Smooth muscle cell (in vitro differentiated cells): ENCODE results near the gene ALX3. TPM values are rescaled to one million over a fixed set of nuclear protein-coding genes. Genes with fewer than 3 reads are reported as not detected.

ENCODE experiments used
- DNase-seq: peaks from one replicate; lab custom pipeline; 2025; ENCODE audit not compliant: unreplicated experiment; lab: John Stamatoyannopoulos, UW
- H2AFZ ChIP-seq: fragments of 200-600 bp; sonication (generic); 2 replicates; pipeline ENCODE4 v1.6.0; 2016; ENCODE audit warnings: antibody characterized with exemption, low read depth, mild to moderate bottlenecking
- H3F3A ChIP-seq: fragments of 200-600 bp; sonication (generic); 2 replicates; pipeline ENCODE4 v1.6.0; 2017; ENCODE audit warnings: antibody characterized with exemption, low read depth
- H3K27ac ChIP-seq: fragments of 200-600 bp; sonication (generic); 2 replicates; pipeline ENCODE4 v1.5.1; 2016; ENCODE audit warnings: low read depth, mild to moderate bottlenecking
- H3K27me3 ChIP-seq: fragments of 200-600 bp; sonication (generic); 2 replicates; pipeline ENCODE4 v1.6.1; 2016; ENCODE audit warnings: low read depth, mild to moderate bottlenecking
- H3K36me3 ChIP-seq: fragments of 200-600 bp; sonication (generic); 2 replicates; pipeline ENCODE4 v1.5.1; 2016; ENCODE audit warnings: low read depth
- H3K4me1 ChIP-seq: fragments of 200-600 bp; sonication (generic); 2 replicates; pipeline ENCODE4 v1.5.1; 2016; ENCODE audit warnings: low read depth
- H3K4me2 ChIP-seq: fragments of 200-600 bp; sonication (generic); 2 replicates; pipeline ENCODE4 v1.6.0; 2016; ENCODE audit warnings: mild to moderate bottlenecking
- H3K4me3 ChIP-seq: fragments of 200-600 bp; sonication (generic); 2 replicates; pipeline ENCODE4 v1.5.1; 2016; ENCODE audit warnings: mild to moderate bottlenecking
- H3K79me2 ChIP-seq: fragments of 200-600 bp; sonication (generic); 2 replicates; pipeline ENCODE4 v1.6.0; 2016; ENCODE audit warnings: low read depth, mild to moderate bottlenecking
- H3K9ac ChIP-seq: fragments of 200-600 bp; sonication (generic); 2 replicates; pipeline ENCODE4 v1.6.0; 2016; ENCODE audit warnings: low read depth
- H3K9me3 ChIP-seq: fragments of 200-600 bp; sonication (generic); replicated peaks from 2 replicates; pipeline ENCODE4 v1.5.1; 2016; ENCODE audit warnings: low read depth
- H4K20me1 ChIP-seq: fragments of 200-600 bp; sonication (generic); 2 replicates; pipeline ENCODE4 v1.6.0; 2016; ENCODE audit warnings: low read depth
- CTCF ChIP-seq: fragments of 200-600 bp; sonication (generic); IDR thresholded peaks from 2 replicates; pipeline ENCODE4 v1.5.1; 2017; ENCODE audit warnings: borderline replicate concordance, mild to moderate bottlenecking, antibody characterized with exemption; ENCODE audit not compliant: insufficient read depth, poor library complexity, severe bottlenecking
- WGBS: methylation state at CpG from one replicate; pipeline ENCODE4 v1.1.7; 2016; ENCODE audit warnings: low lambda C conversion rate; 5-methylcytosine and 5-hydroxymethylcytosine counted together
- polyA plus RNA-seq: library from polyadenylated mRNA; unstranded; fragments of >200 nt; fragmentation: Nextera tagmentation; extraction: Ambion mirVana; gene quantifications from 2 replicates; pipeline ENCODE4 v1.2.1, GENCODE V29; 2016
- total RNA-seq: library from RNA; depleted of rRNA; stranded (reverse); fragments of >200 nt; gene quantifications from 2 replicates; pipeline ENCODE4 v1.2.3, GENCODE V29; 2014

ALX3 gene
- total and polyA plus RNA-seq, 2 experiments from 2014 or later = not detected

- no peaks in the 10 kb centered on the region for H3K27me3 ChIP-seq
- no peak overlapping the region for H2AFZ ChIP-seq
- H3K9ac ChIP-seq = no peak overlapping the region
- H4K20me1 ChIP-seq = no peaks in the 10 kb centered on the region
- H3K9me3 ChIP-seq = no peaks in the 10 kb centered on the region
- no peak for TF ChIP-seq CTCF
- H3K4me2 ChIP-seq = no peak overlapping the region
- no peaks in the 10 kb centered on the region for H3F3A ChIP-seq
- H3K27ac ChIP-seq = no peak overlapping the region
- WGBS = 89% methylated on average over 7 of the region's 7 CpGs
- no peak for DNase-seq
- no peaks in the 10 kb centered on the region for H3K36me3 ChIP-seq
- no peaks in the 10 kb centered on the region for H3K79me2 ChIP-seq
- no peak overlapping the region for H3K4me3 ChIP-seq
- H3K4me1 ChIP-seq = no peaks in the 10 kb centered on the region
Measured at GRCh38 chr1:110102081-110102480, 31.6 kb upstream of the ALX3 start.

- TF ChIP-seq CTCF = no peak
- Histone ChIP-seq H3K9ac (no peak overlapping the region), H4K20me1 (no peaks in the 10 kb centered on the region), H2AFZ (no peak overlapping the region), H3K9me3 (no peaks in the 10 kb centered on the region), H3K36me3 (no peaks in the 10 kb centered on the region), H3K27ac (no peak overlapping the region), H3F3A (no peaks in the 10 kb centered on the region), H3K4me2 (no peak overlapping the region), H3K27me3 (no peaks in the 10 kb centered on the region), H3K4me3 (no peak overlapping the region), H3K79me2 (no peaks in the 10 kb centered on the region), H3K4me1 (no peaks in the 10 kb centered on the region)
- DNase-seq = no peak
- WGBS = 66% methylated on average over 2 of the region's 2 CpGs
Measured at GRCh38 chr1:110100335-110100734, 29.9 kb upstream of the ALX3 start.

GRCh38 chr1:110098222-110099026 is 28.0 kb upstream of the ALX3 start:
- no peaks in the 10 kb centered on the region for H3K9me3 ChIP-seq
- TF ChIP-seq CTCF = no peak
- H3K4me1 ChIP-seq = no peaks in the 10 kb centered on the region
- no peak overlapping the region for H3K27ac ChIP-seq
- no peak overlapping the region for H2AFZ ChIP-seq
- H3K27me3 ChIP-seq = no peaks in the 10 kb centered on the region
- H4K20me1 ChIP-seq = no peaks in the 10 kb centered on the region
- no peak for DNase-seq
- no peaks in the 10 kb centered on the region for H3K79me2 ChIP-seq
- H3F3A ChIP-seq = no peaks in the 10 kb centered on the region
- no peak overlapping the region for H3K9ac ChIP-seq
- H3K4me3 ChIP-seq = no peak overlapping the region
- no peak overlapping the region for H3K4me2 ChIP-seq
- H3K36me3 ChIP-seq = no peaks in the 10 kb centered on the region
- WGBS = 75% methylated on average over 9 of the region's 9 CpGs
